Erythroblast (primary cell): ENCODE results near the gene CHD2.

Experiments
- GATA1 ChIP-seq: IDR thresholded peaks from 2 replicates; pipeline ENCODE4 v1.6.1; 2011; ENCODE audit warnings: low read depth, mild to moderate bottlenecking, control low read depth, low read length, moderate library complexity
- POLR2A ChIP-seq: IDR thresholded peaks from 2 replicates; pipeline ENCODE4 v1.6.1; 2011; ENCODE audit warnings: mild to moderate bottlenecking, low read length

GRCh38 chr15:92884436-92885223 is 15.5 kb upstream of the CHD2 start:
- TF ChIP-seq GATA1 (no peak), POLR2A (no peak)
